GM13977 (cell line): ENCODE measurements around the gene FER1L5.

Source experiments
- DNase-seq: peaks from one replicate; pipeline ENCODE4 v3.0.0; 2012; ENCODE audit warnings: low spot score
- in situ Hi-C: fragments of 300-500 bp; cut with MboI; formaldehyde crosslinking; loops from one replicate; pipeline ENCODE4 v1.12.0; 2022; ENCODE audit warnings: low sequenced_read_pairs, low pct_unique_long_range_greater_than_20kb, mixed read lengths, inconsistent platforms; ENCODE audit not compliant: unreplicated experiment
- TF ChIP-seq, protein P1 (sequence below): IDR thresholded peaks from 2 replicates; pipeline ENCODE4 v1.5.1; 2012; ENCODE audit warnings: mild to moderate bottlenecking, control low read depth; ENCODE audit not compliant: insufficient read depth; ENCODE audit errors: extremely low read depth, missing control alignments

FER1L5 gene

DNA sequence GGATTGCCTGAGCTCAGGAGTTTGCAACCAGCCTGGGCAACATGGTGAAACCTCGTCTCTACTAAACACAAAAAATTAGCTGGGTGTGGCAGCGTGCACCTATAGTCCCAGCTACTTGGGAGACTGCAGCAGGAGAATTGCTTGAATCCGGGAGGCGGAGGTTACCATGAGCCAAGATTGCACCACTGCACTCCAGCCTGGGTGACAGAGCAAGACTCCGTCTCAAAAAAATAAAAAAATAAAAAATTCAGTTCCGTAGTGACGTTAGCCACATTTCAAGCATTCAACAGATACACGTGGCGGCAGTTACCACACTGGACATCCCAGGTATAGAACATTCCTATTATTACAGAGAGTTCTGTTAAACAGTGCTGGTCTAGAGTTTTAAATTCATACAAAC is 8.9 kb upstream of the FER1L5 start:
- TF ChIP-seq, protein P1, sequence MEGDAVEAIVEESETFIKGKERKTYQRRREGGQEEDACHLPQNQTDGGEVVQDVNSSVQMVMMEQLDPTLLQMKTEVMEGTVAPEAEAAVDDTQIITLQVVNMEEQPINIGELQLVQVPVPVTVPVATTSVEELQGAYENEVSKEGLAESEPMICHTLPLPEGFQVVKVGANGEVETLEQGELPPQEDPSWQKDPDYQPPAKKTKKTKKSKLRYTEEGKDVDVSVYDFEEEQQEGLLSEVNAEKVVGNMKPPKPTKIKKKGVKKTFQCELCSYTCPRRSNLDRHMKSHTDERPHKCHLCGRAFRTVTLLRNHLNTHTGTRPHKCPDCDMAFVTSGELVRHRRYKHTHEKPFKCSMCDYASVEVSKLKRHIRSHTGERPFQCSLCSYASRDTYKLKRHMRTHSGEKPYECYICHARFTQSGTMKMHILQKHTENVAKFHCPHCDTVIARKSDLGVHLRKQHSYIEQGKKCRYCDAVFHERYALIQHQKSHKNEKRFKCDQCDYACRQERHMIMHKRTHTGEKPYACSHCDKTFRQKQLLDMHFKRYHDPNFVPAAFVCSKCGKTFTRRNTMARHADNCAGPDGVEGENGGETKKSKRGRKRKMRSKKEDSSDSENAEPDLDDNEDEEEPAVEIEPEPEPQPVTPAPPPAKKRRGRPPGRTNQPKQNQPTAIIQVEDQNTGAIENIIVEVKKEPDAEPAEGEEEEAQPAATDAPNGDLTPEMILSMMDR: no peak
- DNase-seq: no peak
- in situ Hi-C loops: no loop called here

DNA sequence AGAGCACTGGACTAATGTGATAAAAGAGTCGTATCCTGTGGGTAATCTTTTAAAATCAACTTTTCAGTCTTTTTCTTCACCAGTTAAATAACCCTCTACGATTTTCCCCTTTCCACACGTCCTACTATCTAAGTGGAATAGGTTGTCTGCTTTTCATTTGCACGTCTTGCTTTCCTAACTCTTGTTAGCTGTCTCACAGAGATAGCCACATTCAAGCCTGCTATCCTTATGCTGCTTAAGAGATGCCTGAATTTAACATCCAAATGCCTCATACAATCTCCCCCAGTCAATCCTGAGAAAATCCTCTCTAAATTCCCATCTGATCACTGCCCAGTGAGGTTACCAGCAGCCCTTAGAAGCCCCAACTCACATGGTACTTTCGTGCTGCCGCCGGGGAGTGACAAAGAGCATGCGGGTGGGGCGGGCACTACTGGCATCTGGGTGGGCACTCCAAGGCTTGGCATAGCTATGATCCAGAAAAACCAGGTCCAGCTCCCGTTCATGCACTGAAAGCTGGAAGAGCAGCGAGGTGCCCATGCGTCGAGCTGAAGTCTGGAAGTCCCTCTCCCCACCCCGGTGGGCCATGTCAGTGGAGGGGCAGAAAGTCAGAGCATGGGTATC is 5.9 kb upstream of the FER1L5 start:
- in situ Hi-C loops: no loop called here
- TF ChIP-seq, protein P1: no peak
- DNase-seq: no peak

DNA sequence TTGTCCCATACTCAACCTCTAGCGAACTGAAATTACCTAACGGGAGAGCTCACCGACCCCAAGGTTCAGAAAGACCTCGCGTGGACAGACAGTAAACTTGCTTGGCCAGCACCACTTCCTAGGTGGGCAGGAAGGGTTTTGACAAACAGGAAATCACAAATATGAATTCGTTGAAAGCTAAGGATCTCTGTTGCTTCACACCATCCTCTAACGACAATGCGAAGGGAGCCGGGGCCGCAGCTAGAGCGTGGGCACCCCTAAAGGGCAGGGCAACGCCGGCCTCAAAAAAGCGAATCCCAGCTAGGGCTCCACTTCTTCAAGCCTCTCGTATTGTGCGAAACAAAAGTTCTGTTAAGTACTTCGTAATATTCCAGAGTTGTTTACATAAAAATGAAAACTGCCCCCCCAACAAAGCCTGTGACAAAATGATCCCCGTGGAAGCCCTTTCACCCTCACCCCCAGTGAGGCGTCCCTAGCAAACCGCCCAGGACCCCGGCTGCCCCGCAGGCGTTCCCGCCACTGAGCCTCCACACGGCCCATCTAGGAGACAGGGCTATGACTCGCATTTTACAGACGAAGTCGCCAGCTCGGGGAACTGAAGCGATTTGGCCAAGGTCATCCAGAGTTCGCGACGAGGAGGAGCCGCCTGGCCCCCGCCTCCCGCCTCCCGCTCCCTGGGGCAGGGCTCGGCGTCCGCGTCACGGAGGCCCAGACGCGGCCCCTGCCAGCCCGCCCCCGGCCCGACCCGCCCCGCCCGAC is 5.0 kb upstream of the FER1L5 start:
- DNase-seq: peak; percentile 87
- in situ Hi-C loops: no loop called here
- TF ChIP-seq, protein P1: no peak

DNA sequence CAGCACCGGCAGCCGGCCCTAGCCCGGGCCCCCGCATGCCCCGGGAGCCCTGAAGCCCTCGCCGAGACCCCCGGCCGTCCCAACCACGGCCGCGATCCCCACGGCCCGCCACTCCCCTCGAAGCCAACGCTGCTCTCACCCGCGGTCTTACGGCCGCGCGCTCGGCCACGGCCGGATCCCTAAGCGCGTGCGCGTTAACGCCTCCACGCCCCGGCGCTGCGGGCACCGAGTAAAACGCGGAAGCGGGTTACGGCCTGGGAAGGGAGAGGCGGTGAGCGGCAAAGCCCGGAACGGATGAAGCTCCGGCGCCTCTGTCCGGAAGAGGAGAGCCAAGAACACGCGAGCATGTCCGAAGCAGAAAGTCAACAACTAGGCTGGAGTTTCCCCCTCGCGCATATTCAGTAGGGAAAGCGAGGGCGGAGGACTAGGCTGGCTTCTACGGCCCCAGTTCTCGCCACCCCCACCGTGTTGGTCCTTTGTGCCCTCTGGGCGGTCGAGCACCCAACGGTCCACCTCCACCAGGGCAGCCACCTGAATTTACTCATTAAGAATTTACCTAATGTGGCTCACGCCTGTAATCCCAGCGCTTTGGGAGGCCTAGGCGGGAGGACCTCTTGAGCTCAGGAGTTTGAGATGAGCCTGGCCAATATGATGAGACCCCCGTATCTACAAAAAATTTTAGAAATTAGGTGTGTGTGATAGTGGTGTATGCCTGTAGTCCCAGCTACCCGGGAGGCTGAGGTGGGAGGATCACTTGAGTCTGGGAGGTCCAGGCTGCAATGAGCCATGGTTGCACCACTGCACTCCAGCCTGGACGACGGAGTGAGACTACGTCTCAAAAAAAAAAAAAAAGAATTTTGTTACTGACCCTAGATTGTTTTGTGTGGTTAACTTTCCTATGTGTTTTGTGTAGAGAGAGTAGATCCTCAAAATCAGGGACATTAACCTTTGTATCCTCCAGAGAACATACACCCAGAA is 4.1 kb upstream of the FER1L5 start, which contains the start of gene KANSL3:
Gene KANSL3 (minus strand): TSS at position 169 of the 978 bp plus-strand sequence. CDS start 1,177 bp downstream, outside the sequence.
- peak; percentile 88 for DNase-seq
- in situ Hi-C loops: no loop called here
- TF ChIP-seq, protein P1: no peak

DNA sequence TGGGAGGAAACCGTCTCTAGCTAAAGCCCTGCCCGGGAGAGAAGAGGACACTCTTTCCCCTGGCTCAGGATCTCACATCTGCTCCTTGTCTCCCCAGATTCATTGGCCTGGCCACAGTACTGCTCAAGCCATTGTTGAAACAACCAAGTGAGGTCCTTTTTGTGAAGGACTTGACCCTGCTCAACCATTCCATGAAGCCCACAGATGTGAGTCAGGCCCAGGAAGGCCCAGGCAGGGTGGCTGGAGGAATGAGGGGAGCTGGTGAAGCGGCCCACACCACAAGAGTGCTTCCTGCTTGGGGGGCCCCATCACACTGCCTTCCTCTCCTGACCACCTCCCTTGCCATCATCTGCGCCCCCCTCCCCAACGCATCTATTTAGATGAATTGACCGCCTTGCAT is 5.1 kb downstream of the FER1L5 start:
- TF ChIP-seq, protein P1: no peak
- DNase-seq: no peak
- in situ Hi-C loops: no loop called here

DNA sequence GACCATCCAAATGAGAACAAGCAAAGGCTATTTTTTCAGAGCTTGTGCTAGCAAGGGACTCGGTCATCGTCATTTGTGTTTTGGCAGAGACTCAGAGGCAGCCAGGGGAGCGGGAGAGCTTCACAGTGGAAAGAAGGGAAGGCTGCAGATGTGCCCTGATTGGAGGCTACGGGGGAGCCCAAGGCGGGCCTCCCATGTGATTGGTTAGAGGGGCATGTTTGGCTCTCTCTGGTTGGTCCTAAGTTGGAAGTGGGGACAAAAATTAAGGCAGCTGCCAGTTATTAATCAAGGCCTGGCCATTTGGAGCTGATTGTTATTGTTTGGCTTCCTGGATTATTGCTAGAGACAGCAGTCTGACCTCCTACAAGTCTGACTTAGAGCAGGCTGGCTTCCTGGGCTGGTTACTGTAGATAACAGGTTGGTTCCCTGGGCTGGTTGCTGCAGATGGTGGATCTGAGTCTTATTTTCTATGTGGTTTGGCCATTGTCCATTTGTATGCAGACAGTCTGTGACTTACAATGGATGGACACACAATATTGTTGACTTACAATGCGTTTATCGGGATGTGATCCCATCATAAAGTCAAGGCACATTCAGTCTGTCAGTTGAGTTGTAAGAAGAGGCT is 5.9 kb downstream of the FER1L5 start:
- in situ Hi-C loops: no loop called here
- TF ChIP-seq, protein P1: no peak
- DNase-seq: no peak
